ENCODE measurements around the gene PCYOX1L.

DNA sequence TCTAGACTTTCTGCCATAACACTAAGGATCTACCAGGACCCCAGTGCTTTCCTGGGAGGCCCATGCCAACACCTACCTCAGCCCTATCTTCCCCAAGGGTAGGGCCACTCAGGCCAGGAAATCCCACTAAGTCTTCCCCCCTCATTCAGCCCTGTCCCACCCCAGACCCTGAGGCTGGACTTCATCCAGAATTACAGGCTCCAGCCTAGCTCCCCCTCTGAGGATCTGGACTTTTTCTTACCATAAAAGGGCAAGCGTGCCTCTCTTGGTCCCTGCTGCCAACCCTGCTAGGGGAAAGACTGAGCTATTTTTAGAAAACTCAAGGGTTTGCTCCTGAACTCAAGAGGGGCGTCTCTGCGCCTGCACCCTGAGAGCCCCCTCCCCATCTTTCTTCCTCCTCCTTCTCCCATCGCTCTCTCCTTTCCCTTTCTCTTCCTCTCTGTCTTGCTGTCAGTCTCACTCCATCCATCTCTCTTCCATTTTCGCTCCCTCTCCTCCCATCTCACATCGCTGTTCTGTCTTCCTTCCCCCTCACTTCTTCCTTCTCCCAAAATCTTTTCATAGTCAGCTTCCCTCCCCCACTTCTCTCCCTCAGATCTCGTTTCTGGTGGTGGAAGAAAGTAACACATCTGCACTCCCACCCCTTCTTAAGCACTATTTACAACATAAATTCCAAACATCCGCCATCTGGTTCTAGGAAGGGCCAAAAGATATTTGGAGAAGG lies 59.3 kb downstream of the PCYOX1L start:
- no peak for TF ChIP-seq EP300 (IDR thresholded peaks at IDR 0.05)
- TF ChIP-seq, protein P1, sequence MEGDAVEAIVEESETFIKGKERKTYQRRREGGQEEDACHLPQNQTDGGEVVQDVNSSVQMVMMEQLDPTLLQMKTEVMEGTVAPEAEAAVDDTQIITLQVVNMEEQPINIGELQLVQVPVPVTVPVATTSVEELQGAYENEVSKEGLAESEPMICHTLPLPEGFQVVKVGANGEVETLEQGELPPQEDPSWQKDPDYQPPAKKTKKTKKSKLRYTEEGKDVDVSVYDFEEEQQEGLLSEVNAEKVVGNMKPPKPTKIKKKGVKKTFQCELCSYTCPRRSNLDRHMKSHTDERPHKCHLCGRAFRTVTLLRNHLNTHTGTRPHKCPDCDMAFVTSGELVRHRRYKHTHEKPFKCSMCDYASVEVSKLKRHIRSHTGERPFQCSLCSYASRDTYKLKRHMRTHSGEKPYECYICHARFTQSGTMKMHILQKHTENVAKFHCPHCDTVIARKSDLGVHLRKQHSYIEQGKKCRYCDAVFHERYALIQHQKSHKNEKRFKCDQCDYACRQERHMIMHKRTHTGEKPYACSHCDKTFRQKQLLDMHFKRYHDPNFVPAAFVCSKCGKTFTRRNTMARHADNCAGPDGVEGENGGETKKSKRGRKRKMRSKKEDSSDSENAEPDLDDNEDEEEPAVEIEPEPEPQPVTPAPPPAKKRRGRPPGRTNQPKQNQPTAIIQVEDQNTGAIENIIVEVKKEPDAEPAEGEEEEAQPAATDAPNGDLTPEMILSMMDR (IDR thresholded peaks at IDR 0.05): no peak
- TF ChIP-seq POLR2A (IDR thresholded peaks at IDR 0.05): no peak

All from stomach (tissue), 4 donors.